Vein endothelial cell (primary cell): ENCODE data around the gene MED6. TPM values are rescaled to one million over a fixed set of nuclear protein-coding genes. Genes with fewer than 3 reads are reported as not detected.

Source experiments
- small RNA-seq: library from RNA; depleted of rRNA; stranded (forward); fragments of <200 nt; gene quantifications from one replicate; pipeline ENCODE3, GENCODE V24; 2012
- total RNA-seq: library from RNA; depleted of rRNA; stranded (reverse); fragments of >200 nt; gene quantifications from 2 replicates; pipeline ENCODE4 v1.2.3, GENCODE V29; 2012

Gene MED6
- total RNA-seq = 30.7 and 31.1 TPM in 2 replicates

GRCh38 chr14:70600382-70601157, at the start of gene MED6:
TSS of gene MED6 (minus strand) at chr14:70600655. CDS start at chr14:70600637, 18 bp downstream.

GRCh38 chr14:70641548-70642302, 41.3 kb upstream of the MED6 start, which contains the start of gene TTC9:
TSS of gene TTC9 (plus strand) at chr14:70641916. CDS start at chr14:70642130, 214 bp downstream.

GRCh38 chr14:70534904-70535303, 65.6 kb downstream of the MED6 start, which contains the start of gene ADAM20:
TSS of gene ADAM20 (minus strand) at chr14:70535004. CDS start at chr14:70524757, 10,247 bp downstream.

Small RNA genes lying within 50 kb of the gene (small RNA-seq; reads per million reads assigned to genes)
- not detected for gene RN7SL77P

Other genes starting within 250 kb of the MED6 start
- gene COX16, start 241.0 kb downstream of the MED6 start, total RNA-seq = 34.6 and 38.4 TPM in 2 replicates
- 23.5 and 29.9 TPM in 2 replicates for gene SYNJ2BP, start 183.6 kb downstream of the MED6 start, total RNA-seq
- 0.19 and 0.33 TPM in 2 replicates for gene ADAM21, start 148.5 kb downstream of the MED6 start, total RNA-seq
- gene ADAM20, start 65.7 kb downstream of the MED6 start, total RNA-seq = 0.65 and 0.67 TPM in 2 replicates
- gene TTC9, start 41.3 kb upstream of the MED6 start, total RNA-seq = 0.65 and 1.3 TPM in 2 replicates
- gene MAP3K9, start 208.9 kb upstream of the MED6 start, total RNA-seq = 0.57 and 0.65 TPM in 2 replicates